Stimulated activated naive CD4-positive, alpha-beta T cell (primary cell): ENCODE data around the gene DBR1.

Source experiments
- DNase-seq, 6 experiments: peaks; one replicate each; lab custom pipeline; 2025; lab: John Stamatoyannopoulos, UW

The DBR1 gene

DNA sequence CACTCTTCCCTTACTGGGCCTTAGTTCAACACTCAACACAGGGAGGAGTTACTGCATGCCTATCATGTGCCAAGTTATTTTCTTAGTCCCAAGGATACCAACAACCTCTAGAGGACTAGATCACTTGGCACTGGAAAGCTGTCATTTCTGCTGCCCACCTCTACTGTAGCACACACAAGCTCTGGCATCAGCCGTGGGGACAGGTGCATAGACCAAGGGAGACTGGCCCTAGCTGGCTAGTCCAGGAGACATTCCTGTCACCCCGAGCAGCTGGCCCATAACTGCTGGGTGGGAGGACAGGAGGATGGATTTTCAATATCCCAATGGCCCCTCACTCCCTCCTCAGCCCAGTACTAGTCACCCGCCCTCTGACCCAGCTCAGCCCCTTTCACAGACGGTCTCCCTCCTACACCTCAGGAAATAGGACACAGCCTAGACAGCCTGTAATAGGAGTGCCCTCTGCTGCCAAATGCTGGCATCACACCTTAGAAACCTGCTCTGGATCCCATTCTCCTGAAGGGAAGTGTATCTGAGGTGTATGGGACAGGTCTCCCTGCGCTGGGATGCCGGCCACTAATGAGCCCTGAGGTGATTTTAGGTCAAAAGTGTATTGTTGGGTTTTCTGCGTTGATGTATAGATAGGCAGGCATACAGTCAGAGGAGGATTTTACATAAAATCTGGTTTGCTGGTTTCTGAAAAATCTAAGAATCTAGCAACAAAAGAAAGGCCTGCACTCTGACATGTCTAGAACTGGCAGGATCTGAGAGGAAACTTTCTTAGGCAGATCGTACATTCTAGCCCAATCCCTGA, 55.9 kb downstream of the DBR1 start:
- DNase-seq, result peak in 3 of 6 experiments; percentile 5

DNA sequence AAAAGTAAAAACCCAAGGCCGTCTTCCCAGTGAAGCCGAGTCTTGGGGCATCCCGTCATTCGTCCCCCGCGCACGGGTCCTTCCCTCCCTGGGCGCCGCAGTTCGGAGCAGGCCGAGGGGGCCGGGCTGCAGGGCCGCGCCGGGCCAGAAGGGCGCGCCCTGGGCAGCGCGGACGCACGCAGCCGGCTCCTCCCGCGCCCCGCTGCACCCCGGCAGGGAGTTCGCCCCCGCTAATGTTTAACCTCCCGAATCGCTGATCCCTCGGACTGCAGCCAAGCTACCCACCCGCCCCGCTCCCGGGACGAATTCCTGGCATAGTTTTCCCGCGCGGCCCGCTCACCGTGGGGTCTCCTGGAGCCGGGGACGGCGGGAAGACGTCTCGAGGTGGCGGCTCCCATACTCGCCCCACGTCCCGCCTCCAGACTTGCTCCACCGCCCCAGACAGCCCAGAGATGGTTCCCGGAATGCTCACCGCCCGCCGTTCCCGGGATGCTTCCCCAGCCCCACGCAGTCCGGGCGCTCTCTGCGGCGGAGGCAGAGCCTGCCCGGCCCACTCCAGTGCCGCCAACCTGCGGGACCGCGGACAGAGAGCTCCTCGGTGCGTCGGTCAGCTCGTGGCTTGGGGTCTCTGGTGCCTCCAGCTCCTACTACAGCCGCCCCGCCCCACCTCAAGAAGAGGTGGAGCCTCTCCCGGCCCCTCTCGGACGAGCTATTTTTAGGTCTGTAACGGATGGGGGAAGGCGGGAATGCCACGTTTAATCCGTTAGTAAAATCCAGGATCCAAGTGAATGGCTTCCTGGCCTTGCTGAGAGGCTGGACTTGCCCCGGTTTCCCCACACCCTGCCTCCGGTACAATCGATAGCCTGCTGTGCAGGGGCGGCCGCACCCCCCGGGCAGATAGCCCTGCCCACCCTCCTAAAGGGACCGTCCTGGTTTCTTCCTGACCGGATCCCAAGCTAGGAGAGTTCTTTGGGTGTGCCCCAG, 59.4 kb downstream of the DBR1 start, which contains the start of gene DZIP1L:
DZIP1L (minus strand) TSS at position 621 of the 984 bp plus-strand sequence. CDS start 11,637 bp downstream, outside the sequence.
- peak in 2 of 6 experiments; percentile 4 to 5 for DNase-seq

DNA sequence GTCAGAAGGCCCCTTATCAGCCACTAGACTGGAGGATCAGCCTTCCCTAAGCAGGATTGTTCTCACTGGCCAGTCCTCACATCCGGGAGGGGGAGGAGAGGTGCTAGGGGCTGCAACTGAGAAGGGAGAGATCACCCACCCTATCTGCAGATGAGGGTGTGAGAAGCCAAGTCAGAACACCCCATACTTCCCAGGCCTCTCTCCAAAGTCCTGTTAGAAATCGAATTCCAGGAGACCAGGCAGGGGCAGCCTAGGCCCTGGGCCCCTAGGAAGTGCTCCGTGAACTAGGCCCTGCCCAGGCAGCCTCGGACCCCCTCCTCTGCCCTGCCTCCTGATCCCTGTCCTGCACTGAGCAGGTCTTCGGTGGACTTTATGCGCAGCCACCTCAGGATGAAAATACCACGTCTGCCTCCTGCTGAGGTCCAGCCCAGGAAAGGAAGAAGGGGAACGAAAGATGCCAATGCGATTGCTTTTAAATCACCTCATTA, 60.2 kb downstream of the DBR1 start:
- DNase-seq, result no peak

DNA sequence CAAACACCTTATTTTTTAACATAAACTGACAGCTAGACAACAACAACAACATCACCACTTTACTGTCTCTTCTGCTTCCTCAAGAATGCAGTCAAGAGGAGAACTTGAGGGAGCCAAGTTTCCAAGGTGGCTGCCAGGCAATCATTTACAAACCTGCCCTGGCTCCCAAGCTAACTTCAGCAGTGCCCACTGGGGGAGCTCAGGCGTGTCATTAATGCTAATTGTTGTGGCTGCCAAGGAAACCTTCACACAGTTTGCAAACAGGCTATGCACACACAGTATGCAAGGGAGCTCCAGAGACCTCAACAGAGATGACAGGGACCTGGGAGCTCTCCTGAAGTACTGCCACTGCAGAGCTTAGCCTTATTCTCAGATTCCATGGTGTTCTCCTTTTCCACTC, 61.4 kb downstream of the DBR1 start:
- DNase-seq, result no peak

DNA sequence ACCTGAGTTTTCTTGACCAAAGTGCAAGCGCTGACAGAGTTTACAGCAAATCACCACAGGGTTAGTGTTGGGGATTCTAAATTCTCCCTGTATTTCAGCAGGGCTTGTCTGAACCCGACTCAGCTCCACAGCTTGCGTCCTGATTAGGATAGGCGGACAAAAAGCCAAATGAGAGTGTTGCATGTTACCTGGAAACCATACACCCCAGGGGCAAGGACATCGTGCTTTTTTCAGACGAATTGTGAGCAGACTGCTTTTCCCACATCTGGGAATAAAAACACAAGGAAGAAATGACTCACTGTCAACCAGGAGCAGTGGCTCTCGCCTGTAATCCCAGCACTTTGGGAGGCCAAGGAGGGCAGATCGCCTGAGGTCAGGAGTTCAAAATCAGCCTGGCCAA, 62.4 kb downstream of the DBR1 start:
- no peak for DNase-seq
